ENCODE results near the gene GLYATL3. TPM values are rescaled to one million over a fixed set of nuclear protein-coding genes. Genes with fewer than 3 reads are reported as not detected.

The GLYATL3 gene
- total RNA-seq, 4 donors from 2014 or later: not detected

- H3K36me3 ChIP-seq: no peaks in the 10 kb centered on the region
- H3K27ac ChIP-seq: no peak overlapping the region
- H3K4me1 ChIP-seq: no peaks in the 10 kb centered on the region
- intact Hi-C loops (cut with DNase I; ENCODE audit: low total_unique reads): no loop called here
- no peak for DNase-seq
- TF ChIP-seq, protein P1, sequence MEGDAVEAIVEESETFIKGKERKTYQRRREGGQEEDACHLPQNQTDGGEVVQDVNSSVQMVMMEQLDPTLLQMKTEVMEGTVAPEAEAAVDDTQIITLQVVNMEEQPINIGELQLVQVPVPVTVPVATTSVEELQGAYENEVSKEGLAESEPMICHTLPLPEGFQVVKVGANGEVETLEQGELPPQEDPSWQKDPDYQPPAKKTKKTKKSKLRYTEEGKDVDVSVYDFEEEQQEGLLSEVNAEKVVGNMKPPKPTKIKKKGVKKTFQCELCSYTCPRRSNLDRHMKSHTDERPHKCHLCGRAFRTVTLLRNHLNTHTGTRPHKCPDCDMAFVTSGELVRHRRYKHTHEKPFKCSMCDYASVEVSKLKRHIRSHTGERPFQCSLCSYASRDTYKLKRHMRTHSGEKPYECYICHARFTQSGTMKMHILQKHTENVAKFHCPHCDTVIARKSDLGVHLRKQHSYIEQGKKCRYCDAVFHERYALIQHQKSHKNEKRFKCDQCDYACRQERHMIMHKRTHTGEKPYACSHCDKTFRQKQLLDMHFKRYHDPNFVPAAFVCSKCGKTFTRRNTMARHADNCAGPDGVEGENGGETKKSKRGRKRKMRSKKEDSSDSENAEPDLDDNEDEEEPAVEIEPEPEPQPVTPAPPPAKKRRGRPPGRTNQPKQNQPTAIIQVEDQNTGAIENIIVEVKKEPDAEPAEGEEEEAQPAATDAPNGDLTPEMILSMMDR (IDR thresholded peaks at IDR 0.05): no peak
- no peak for TF ChIP-seq POLR2A (IDR thresholded peaks at IDR 0.05)
- no peak overlapping the region for H3K4me3 ChIP-seq
- H3K9me3 ChIP-seq: no peaks in the 10 kb centered on the region
- H3K27me3 ChIP-seq: no peaks in the 10 kb centered on the region
Measured at GRCh38 chr6:49516147-49516505, 16.4 kb downstream of the GLYATL3 start.

- TF ChIP-seq POLR2A (IDR thresholded peaks at IDR 0.05): no peak
- TF ChIP-seq, protein P1 (IDR thresholded peaks at IDR 0.05): no peak
- intact Hi-C loops (cut with DNase I; ENCODE audit: low total_unique reads): no loop called here
- Histone ChIP-seq H3K36me3 (no peaks in the 10 kb centered on the region), H3K27me3 (no peaks in the 10 kb centered on the region), H3K4me3 (no peak overlapping the region), H3K27ac (no peak overlapping the region), H3K4me1 (no peaks in the 10 kb centered on the region), H3K9me3 (no peaks in the 10 kb centered on the region)
- no peak for DNase-seq
Measured at GRCh38 chr6:49517919-49518318, 18.2 kb downstream of the GLYATL3 start.

DNA sequence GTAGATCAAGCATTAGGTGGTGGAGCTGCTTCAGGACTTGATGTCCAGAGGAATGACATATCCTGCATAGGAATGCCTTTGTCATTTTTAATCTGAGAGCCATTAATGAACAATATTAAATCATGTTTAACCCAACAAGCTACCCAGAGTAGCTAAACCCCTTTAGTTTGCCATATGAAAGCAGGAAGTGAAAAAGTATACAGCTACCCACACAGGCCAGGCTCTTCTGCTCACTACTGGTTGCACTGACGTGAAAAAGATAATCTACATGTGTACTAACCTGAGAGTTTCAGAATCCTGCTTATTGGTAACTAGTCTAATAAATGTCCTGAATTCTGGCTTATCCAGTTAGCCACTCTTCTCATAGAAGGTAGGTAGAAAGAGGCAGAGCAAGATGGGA is 19.9 kb downstream of the GLYATL3 start:
- DNase-seq: no peak
- TF ChIP-seq, protein P1 (IDR thresholded peaks at IDR 0.05): no peak
- TF ChIP-seq POLR2A (IDR thresholded peaks at IDR 0.05): no peak
- Histone ChIP-seq H3K27ac (no peak overlapping the region), H3K4me1 (no peaks in the 10 kb centered on the region), H3K9me3 (no peaks in the 10 kb centered on the region), H3K36me3 (no peaks in the 10 kb centered on the region), H3K27me3 (no peaks in the 10 kb centered on the region), H3K4me3 (no peak overlapping the region)
- intact Hi-C loops (cut with DNase I; ENCODE audit: low total_unique reads): no loop called here

GRCh38 chr6:49522710-49523593 is 23.2 kb downstream of the GLYATL3 start:
- TF ChIP-seq, protein P1 (IDR thresholded peaks at IDR 0.05): no peak
- no peak for TF ChIP-seq POLR2A (IDR thresholded peaks at IDR 0.05)
- Histone ChIP-seq H3K4me1 (no peaks in the 10 kb centered on the region), H3K27ac (no peak overlapping the region), H3K36me3 (no peaks in the 10 kb centered on the region), H3K27me3 (no peaks in the 10 kb centered on the region), H3K9me3 (no peaks in the 10 kb centered on the region), H3K4me3 (no peak overlapping the region)
- intact Hi-C loops (cut with DNase I; ENCODE audit: low total_unique reads): no loop called here
- no peak for DNase-seq

DNA sequence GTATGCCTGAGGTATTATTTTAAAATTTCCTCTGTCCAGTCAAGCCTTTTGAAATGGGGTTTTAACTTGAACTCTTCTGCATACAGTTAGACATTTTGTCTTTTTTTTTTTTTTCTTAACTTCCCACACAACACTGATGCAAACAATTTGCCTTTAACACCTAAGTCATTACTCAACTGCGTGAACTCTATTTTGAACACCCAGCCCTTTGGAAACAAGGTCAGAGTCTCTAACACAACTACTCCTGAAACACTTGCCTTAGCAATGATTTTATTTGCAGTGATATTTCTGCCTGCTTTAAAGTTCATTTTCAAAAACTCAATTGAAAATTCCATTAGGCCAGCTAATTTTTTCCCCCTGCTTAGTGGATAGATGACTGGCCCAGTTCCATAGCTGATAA is 24.2 kb downstream of the GLYATL3 start:
- intact Hi-C loops (cut with DNase I; ENCODE audit: low total_unique reads): no loop called here
- no peak for DNase-seq
- Histone ChIP-seq H3K36me3 (no peaks in the 10 kb centered on the region), H3K27me3 (no peaks in the 10 kb centered on the region), H3K4me3 (no peak overlapping the region), H3K27ac (no peak overlapping the region), H3K9me3 (no peaks in the 10 kb centered on the region), H3K4me1 (no peaks in the 10 kb centered on the region)
- TF ChIP-seq, protein P1 (IDR thresholded peaks at IDR 0.05): no peak
- TF ChIP-seq POLR2A (IDR thresholded peaks at IDR 0.05): no peak

Data from uterus (tissue), 4 donors.